Measurements from ENCODE around the gene TNFRSF18.

DNA sequence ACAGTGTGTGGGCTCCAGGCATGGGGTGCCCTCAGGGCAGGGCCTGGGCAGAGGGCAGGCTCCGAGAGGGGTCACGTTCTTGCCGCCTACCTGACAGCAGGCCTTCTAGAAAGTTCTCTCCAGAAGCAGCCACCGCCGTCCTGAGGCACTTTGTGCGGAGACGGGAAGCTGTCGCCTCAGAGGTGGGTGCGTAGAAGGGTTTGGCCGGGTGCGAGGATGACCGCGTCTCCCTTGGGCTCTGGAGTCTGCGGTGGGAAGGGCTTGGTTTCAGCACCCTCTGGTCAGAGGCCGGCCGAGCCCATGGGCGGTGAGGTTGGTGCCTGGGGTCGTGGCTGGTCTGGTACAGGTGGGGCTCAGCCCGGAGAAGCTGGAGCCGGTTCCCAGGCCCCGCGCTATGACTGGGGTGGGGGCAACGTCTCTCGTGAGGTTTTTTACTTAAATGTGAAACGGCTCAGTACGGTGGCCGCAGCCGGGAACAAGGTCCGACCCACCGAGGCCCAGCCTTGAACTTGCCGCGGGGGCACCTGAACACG lies 42.8 kb downstream of the TNFRSF18 start:
- TF ChIP-seq POLR2A (IDR thresholded peaks at IDR 0.05; ENCODE audit: low read depth, low read length): no peak
- no peak for TF ChIP-seq POLR2AphosphoS5 (IDR thresholded peaks at IDR 0.05; ENCODE audit: low read depth, low read length)
- no peak for TF ChIP-seq TAF1 (IDR thresholded peaks at IDR 0.05; ENCODE audit: low read depth, low read length)
- no peak for TF ChIP-seq POU2F2 (IDR thresholded peaks at IDR 0.05; ENCODE audit: low read depth, low read length)
- no peak for TF ChIP-seq SPI1 (IDR thresholded peaks at IDR 0.05; ENCODE audit: low read depth, low read length)

Measured in GM12891 (cell line).